Spleen (tissue), 11 donors: ENCODE data around the gene COL25A1. TPM values are rescaled to one million over a fixed set of nuclear protein-coding genes. Genes with fewer than 3 reads are reported as not detected.

Experiments
- DNase-seq: peaks from one replicate; pipeline ENCODE4 v3.0.0-alpha.2; 2020
- H3K27ac ChIP-seq, 8 donors: fragments of 200-600 bp; sonication (generic) in 7 of 8; 1 replicate in 4 of 8; 2 replicates in 4 of 8; pipeline versions ENCODE4 v1.5.0 to v1.8.0; 2016 to 2021; ENCODE audit warnings: inconsistent platforms in 4 of 8, mild to moderate bottlenecking in 4 of 8, moderate library complexity in 1 of 8
- H3K27me3 ChIP-seq, 7 donors: fragments of 200-600 bp; sonication (generic) in 6 of 7; replicated peaks in 1 of 7; 1 replicate in 4 of 7; 2 replicates in 3 of 7; pipeline versions ENCODE4 v1.5.0 to v1.8.0; 2016 to 2021; ENCODE audit warnings: inconsistent platforms in 3 of 7, mild to moderate bottlenecking in 1 of 7
- H3K36me3 ChIP-seq, 6 donors: fragments of 200-600 bp; sonication (generic) in 5 of 6; 1 replicate in 4 of 6; 2 replicates in 2 of 6; pipeline versions ENCODE4 v1.5.0 to v1.8.0; 2016 to 2021; ENCODE audit warnings: inconsistent platforms in 2 of 6
- H3K4me1 ChIP-seq, 6 donors: fragments of 200-600 bp; sonication (generic) in 5 of 6; 1 replicate in 3 of 6; 2 replicates in 3 of 6; pipeline versions ENCODE4 v1.5.0 to v1.8.0; 2016 to 2021; ENCODE audit warnings: inconsistent platforms in 3 of 6
- H3K4me3 ChIP-seq, 8 donors: fragments of 200-600 bp; sonication (generic) in 7 of 8; 1 replicate in 4 of 8; 2 replicates in 4 of 8; pipeline versions ENCODE4 v1.5.0 to v1.8.0; 2016 to 2021; ENCODE audit warnings: inconsistent platforms in 4 of 8, mild to moderate bottlenecking in 4 of 8, moderate library complexity in 2 of 8
- H3K9me3 ChIP-seq, 8 donors: fragments of 200-600 bp; sonication (generic) in 7 of 8; 1 replicate in 4 of 8; 2 replicates in 4 of 8; pipeline versions ENCODE4 v1.5.0 to v1.8.0; 2016 to 2021; ENCODE audit warnings: inconsistent platforms in 4 of 8
- POLR2A ChIP-seq, 3 donors: fragments of 450-650 bp; IDR thresholded peaks; one replicate each; pipeline ENCODE4 v1.5.1; 2017; ENCODE audit warnings: antibody characterized with exemption in 3 of 3, mild to moderate bottlenecking in 1 of 3
- POLR2AphosphoS5 ChIP-seq, 3 donors: sonication (generic); formaldehyde crosslinking; IDR thresholded peaks; one replicate each; pipeline ENCODE4 v1.5.1; 2017; ENCODE audit warnings: antibody characterized with exemption in 3 of 3
- WGBS, 5 donors: extraction: QIAGEN DNeasy Blood & Tissue Kit in 3 of 5; methylation state at CpG; one replicate each; pipeline versions ENCODE4 v1.1.5 to v1.1.7; 2013 to 2018; 5-methylcytosine and 5-hydroxymethylcytosine counted together
- intact Hi-C: fragments of 100-400 bp; cut with DNase I; formaldehyde crosslinking; loops from one replicate; pipeline ENCODE4 v1.15.0; 2023; ENCODE audit warnings: low total_unique reads
- polyA plus RNA-seq, 3 donors: library from polyadenylated mRNA; stranded (reverse); fragments of 200-250 nt; gene quantifications; one replicate each; pipeline ENCODE4 v1.2.1, GENCODE V29; 2013
- total RNA-seq, 7 donors: library from RNA; depleted of rRNA in 3 of 7; stranded (reverse); fragments of >200 nt in 3 of 7; fragmentation: NEBNext Ultra II Directional in 4 of 7; extraction: Animal tissue kit (Norgen Biotek cat#: 25700) in 4 of 7; gene quantifications; one replicate each; pipeline versions ENCODE4 v1.1.0 to v1.2.1, GENCODE V29; 2016 to 2021
- TF ChIP-seq, protein P1 (sequence below), 11 experiments: fragments of 200-600 bp in 7 of 11; fragments of 450-650 bp in 4 of 11; sonication (generic) in 4 of 11; IDR thresholded peaks in 8 of 11; conservative IDR thresholded peaks in 3 of 11; 1 replicate in 7 of 11; 2 replicates in 4 of 11; pipeline versions ENCODE4 v1.4.0 to v1.8.0; 2016 to 2021; ENCODE audit warnings: antibody characterized with exemption in 11 of 11, inconsistent platforms in 4 of 11, mild to moderate bottlenecking in 1 of 11
- donor health status: healthy with polysubstance abuse.
- donor health status: DM: no; HTN: no; CAD: no; lungs with moderate emphysema.
- donor health status: DM: no; HTN: no; CAD: no.
- donor health status: Bipolar disorder and iron deficiency.
- donor health status: healthy.
- donor health status: DM: no; HTN: no; CAD: no.
- donor health status: DM: yes; HTN: yes; CAD: no.

COL25A1 gene
- total and polyA plus RNA-seq, 10 donors = 0.06 to 1.9 (median 0.57) TPM; not detected in 1

DNA sequence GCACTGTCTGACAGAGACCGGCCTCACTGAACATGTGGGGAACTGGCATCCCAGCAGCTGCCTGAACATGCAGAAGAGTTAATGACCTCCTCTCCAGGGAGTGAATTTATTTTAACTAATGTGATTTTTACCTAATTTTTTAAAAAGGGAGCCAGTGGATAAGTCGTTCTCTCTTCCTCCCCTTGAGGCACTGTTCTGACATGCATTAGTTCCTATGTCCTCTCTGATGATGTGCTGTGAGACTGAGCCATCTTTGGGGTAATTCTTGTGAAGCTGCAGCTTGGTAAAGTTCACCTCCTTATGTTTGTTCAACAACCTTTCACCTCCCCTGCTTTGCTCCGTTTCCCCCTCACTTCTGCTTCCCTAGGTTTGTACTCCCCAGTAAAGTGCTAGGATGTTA is 139.7 kb downstream of the COL25A1 start:
- H3K27ac ChIP-seq = no peak overlapping the region
- TF ChIP-seq POLR2AphosphoS5 (IDR thresholded peaks at IDR 0.05) = no peak
- TF ChIP-seq, protein P1, sequence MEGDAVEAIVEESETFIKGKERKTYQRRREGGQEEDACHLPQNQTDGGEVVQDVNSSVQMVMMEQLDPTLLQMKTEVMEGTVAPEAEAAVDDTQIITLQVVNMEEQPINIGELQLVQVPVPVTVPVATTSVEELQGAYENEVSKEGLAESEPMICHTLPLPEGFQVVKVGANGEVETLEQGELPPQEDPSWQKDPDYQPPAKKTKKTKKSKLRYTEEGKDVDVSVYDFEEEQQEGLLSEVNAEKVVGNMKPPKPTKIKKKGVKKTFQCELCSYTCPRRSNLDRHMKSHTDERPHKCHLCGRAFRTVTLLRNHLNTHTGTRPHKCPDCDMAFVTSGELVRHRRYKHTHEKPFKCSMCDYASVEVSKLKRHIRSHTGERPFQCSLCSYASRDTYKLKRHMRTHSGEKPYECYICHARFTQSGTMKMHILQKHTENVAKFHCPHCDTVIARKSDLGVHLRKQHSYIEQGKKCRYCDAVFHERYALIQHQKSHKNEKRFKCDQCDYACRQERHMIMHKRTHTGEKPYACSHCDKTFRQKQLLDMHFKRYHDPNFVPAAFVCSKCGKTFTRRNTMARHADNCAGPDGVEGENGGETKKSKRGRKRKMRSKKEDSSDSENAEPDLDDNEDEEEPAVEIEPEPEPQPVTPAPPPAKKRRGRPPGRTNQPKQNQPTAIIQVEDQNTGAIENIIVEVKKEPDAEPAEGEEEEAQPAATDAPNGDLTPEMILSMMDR (IDR thresholded peaks at IDR 0.05 in 8 of 11, conservative IDR thresholded peaks at IDR 0.05 in 3 of 11) = no peak
- no peak for TF ChIP-seq POLR2A (IDR thresholded peaks at IDR 0.05)
- H3K27me3 ChIP-seq = no peaks in the 10 kb centered on the region
- H3K9me3 ChIP-seq = no peaks in the 10 kb centered on the region
- no peaks in the 10 kb centered on the region for H3K4me1 ChIP-seq
- 84 to 94% (median 91%) methylated on average over 3 of the region's 3 CpGs for WGBS, 5 donors
- no peak for DNase-seq
- intact Hi-C loops = no loop called here
- H3K36me3 ChIP-seq = no peaks in the 10 kb centered on the region
- no peak overlapping the region for H3K4me3 ChIP-seq

DNA sequence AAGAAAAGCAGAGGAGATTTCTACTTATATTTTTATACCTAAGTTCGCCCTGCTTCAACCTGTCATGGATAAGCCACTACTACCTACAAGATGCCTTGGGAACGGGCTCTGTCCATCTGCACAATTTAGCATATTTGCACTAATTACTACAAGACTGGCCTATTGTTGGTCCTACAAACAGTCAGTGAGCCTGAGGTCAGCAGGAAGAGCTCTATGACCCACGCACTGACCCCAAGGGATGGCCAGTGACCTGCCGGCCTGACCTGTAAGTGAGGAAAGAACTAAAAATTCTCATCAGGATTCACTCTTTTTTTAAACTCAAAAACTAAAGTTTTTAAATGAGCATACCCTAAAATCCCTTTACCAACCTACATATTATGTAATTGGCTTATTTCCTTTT is 142.0 kb downstream of the COL25A1 start:
- no peaks in the 10 kb centered on the region for H3K9me3 ChIP-seq
- intact Hi-C loops = no loop called here
- no peak overlapping the region for H3K27ac ChIP-seq
- no peaks in the 10 kb centered on the region for H3K4me1 ChIP-seq
- DNase-seq = no peak
- WGBS, 5 donors = 71 to 91% (median 82%) methylated on average over 4 of the region's 4 CpGs
- TF ChIP-seq, protein P1 (IDR thresholded peaks at IDR 0.05 in 8 of 11, conservative IDR thresholded peaks at IDR 0.05 in 3 of 11) = no peak
- no peak for TF ChIP-seq POLR2A (IDR thresholded peaks at IDR 0.05)
- TF ChIP-seq POLR2AphosphoS5 (IDR thresholded peaks at IDR 0.05) = no peak
- H3K4me3 ChIP-seq = no peak overlapping the region
- no peaks in the 10 kb centered on the region for H3K36me3 ChIP-seq
- H3K27me3 ChIP-seq = no peaks in the 10 kb centered on the region

DNA sequence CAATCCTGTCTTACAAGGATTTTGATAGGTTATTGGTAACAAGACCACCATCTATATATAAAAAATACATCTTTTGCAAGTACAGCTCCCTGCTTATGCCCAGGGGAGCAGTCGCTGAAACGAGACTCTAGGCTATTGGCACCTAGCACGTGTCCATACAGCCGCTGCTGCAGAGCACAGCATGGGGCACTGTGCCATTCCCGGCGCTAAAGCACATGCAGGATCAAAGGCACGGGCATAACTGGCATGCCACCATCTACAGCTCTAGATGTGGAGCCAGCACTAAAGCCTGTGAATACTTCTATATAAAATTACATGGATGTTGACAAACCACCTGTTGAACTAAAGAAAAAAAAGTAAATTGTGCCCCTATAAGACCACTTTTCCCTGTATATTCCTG is 144.8 kb downstream of the COL25A1 start:
- no peak for DNase-seq
- Histone ChIP-seq H3K27ac (no peak overlapping the region), H3K4me3 (no peak overlapping the region), H3K4me1 (no peaks in the 10 kb centered on the region), H3K36me3 (no peaks in the 10 kb centered on the region), H3K9me3 (no peaks in the 10 kb centered on the region), H3K27me3 (no peaks in the 10 kb centered on the region)
- TF ChIP-seq, protein P1 (IDR thresholded peaks at IDR 0.05 in 8 of 11, conservative IDR thresholded peaks at IDR 0.05 in 3 of 11) = no peak
- TF ChIP-seq POLR2A (IDR thresholded peaks at IDR 0.05) = no peak
- no peak for TF ChIP-seq POLR2AphosphoS5 (IDR thresholded peaks at IDR 0.05)
- WGBS, 5 donors = 79 to 97% (median 93%) methylated on average over 7 of the region's 7 CpGs
- intact Hi-C loops = no loop called here

DNA sequence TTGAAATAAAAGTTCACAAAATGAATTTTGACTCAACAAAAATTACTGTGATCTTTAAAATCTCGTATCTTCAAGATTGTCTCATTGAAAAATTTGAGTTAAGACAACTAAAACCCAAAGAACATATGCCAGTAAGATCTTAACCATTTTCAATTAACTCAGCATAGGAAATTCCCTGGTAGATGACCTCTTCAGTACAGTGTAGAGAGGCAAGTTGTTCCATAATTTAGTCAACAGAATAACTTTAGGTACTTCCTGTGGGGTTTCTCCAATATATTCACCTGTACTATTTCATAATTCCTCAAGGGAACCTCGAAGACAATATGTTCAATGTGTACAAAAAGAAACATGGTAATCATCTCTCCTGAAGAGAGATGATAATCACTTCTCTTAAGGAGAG is 145.3 kb downstream of the COL25A1 start:
- DNase-seq = no peak

More for the DNA sequence above, 145.3 kb downstream of the COL25A1 start:
- H3K9me3 ChIP-seq = no peaks in the 10 kb centered on the region
- no peaks in the 10 kb centered on the region for H3K27me3 ChIP-seq
- intact Hi-C loops = no loop called here
- H3K36me3 ChIP-seq = no peaks in the 10 kb centered on the region
- no peak overlapping the region for H3K4me3 ChIP-seq
- no peak overlapping the region for H3K27ac ChIP-seq
- TF ChIP-seq POLR2AphosphoS5 (IDR thresholded peaks at IDR 0.05) = no peak
- no peak for TF ChIP-seq POLR2A (IDR thresholded peaks at IDR 0.05)
- TF ChIP-seq, protein P1 (IDR thresholded peaks at IDR 0.05 in 8 of 11, conservative IDR thresholded peaks at IDR 0.05 in 3 of 11) = no peak
- WGBS, 5 donors = 69 to 85% (median 74%) methylated on average over 2 of the region's 2 CpGs
- H3K4me1 ChIP-seq = no peaks in the 10 kb centered on the region
